HuH-7.5 (cell line): ENCODE measurements around the gene ASMT.
"Not testable (repeated sequence)": the region's sequence is repeated elsewhere in the genome, so short reads cannot be mapped to it uniquely, and the experiment has no call there.

Experiments
- DNase-seq: peaks from one replicate; pipeline ENCODE4 v3.0.0; 2011; ENCODE audit warnings: low spot score

Gene ASMT

GRCh38 chrX:1652011-1652811, 37.4 kb downstream of the ASMT start:
- peak; percentile 21 for DNase-seq

- no peak for DNase-seq
Observed at GRCh38 chrX:1656379-1656778, 41.5 kb downstream of the ASMT start.

- DNase-seq: no peak
Observed at GRCh38 chrX:1657367-1658070, 42.7 kb downstream of the ASMT start.

- DNase-seq: no peak
Observed at GRCh38 chrX:1658071-1658491, 43.2 kb downstream of the ASMT start.

- DNase-seq: no peak
Observed at GRCh38 chrX:1659664-1660461, 45.0 kb downstream of the ASMT start.

GRCh38 chrX:1661048-1661921, 46.4 kb downstream of the ASMT start:
- DNase-seq: no peak

GRCh38 chrX:1661922-1662221, 47.0 kb downstream of the ASMT start:
- no peak for DNase-seq

- no peak for DNase-seq
Observed at GRCh38 chrX:1667566-1667965, 52.7 kb downstream of the ASMT start.

GRCh38 chrX:1673337-1673736, 58.5 kb downstream of the ASMT start:
- no peak for DNase-seq

GRCh38 chrX:1676866-1677265, 62.0 kb downstream of the ASMT start:
- no peak for DNase-seq

GRCh38 chrX:1679238-1679637, 64.4 kb downstream of the ASMT start:
- DNase-seq: no peak

GRCh38 chrX:1681439-1681838, 66.6 kb downstream of the ASMT start:
- no peak for DNase-seq

GRCh38 chrX:1681856-1682255, 67.0 kb downstream of the ASMT start:
- not testable (repeated sequence) for DNase-seq

GRCh38 chrX:1682501-1682900, 67.6 kb downstream of the ASMT start:
- not testable (repeated sequence) for DNase-seq

GRCh38 chrX:1684883-1685282, 70.0 kb downstream of the ASMT start:
- DNase-seq: not testable (repeated sequence)

- not testable (repeated sequence) for DNase-seq
Observed at GRCh38 chrX:1685444-1685880, 70.6 kb downstream of the ASMT start.

GRCh38 chrX:1686642-1687041, 71.8 kb downstream of the ASMT start:
- no peak for DNase-seq
